HAP-1 (cell line): Measurements from ENCODE around the gene COMP.
"Not testable (repeated sequence)": the region's sequence is repeated elsewhere in the genome, so short reads cannot be mapped to it uniquely, and the experiment has no call there.

Experiments
- DNase-seq, 2 experiments: peaks; one replicate each; pipeline ENCODE4 v3.0.0-alpha.2; 2016 to 2020; ENCODE audit warnings: low spot score in 2 of 2
- H3K27me3 ChIP-seq: fragments of 250-450 bp; sonication (Bioruptor Pico); 2 replicates; pipeline ENCODE4 v1.5.1; 2020; ENCODE audit warnings: low read depth, mild to moderate bottlenecking, moderate library complexity
- H3K36me3 ChIP-seq: fragments of 250-450 bp; sonication (Bioruptor Pico); replicated peaks from 2 replicates; pipeline ENCODE4 v1.5.1; 2020; ENCODE audit warnings: mild to moderate bottlenecking
- H3K4me1 ChIP-seq: fragments of 250-450 bp; sonication (Bioruptor Pico); 2 replicates; pipeline ENCODE4 v1.5.1; 2020; ENCODE audit warnings: mild to moderate bottlenecking
- H3K4me3 ChIP-seq: fragments of 250-450 bp; sonication (Bioruptor Pico); 2 replicates; pipeline ENCODE4 v1.5.1; 2020; ENCODE audit warnings: mild to moderate bottlenecking, moderate library complexity
- H3K9me3 ChIP-seq: fragments of 250-450 bp; sonication (Bioruptor Pico); 2 replicates; pipeline ENCODE4 v1.5.1; 2020; ENCODE audit warnings: mild to moderate bottlenecking, moderate library complexity
- in situ Hi-C: fragments of 300-500 bp; cut with MboI; formaldehyde crosslinking; loops from 3 replicates; pipeline ENCODE4 v1.14.3; 2020; ENCODE audit warnings: low sequenced_read_pairs, inconsistent platforms, mixed read lengths

The COMP gene

GRCh38 chr19:18736415-18737336 is 54.4 kb downstream of the COMP start:
- DNase-seq = no peak
- Histone ChIP-seq H3K27me3 (no peaks in the 10 kb centered on the region), H3K36me3 (no peaks in the 10 kb centered on the region), H3K4me3 (no peak overlapping the region), H3K4me1 (no peaks in the 10 kb centered on the region; the same call in 1 of the 2 replicates), H3K9me3 (no peaks in the 10 kb centered on the region)
- in situ Hi-C loops = no loop called here

GRCh38 chr19:18735752-18736151 is 55.4 kb downstream of the COMP start:
- Histone ChIP-seq H3K4me1 (no peaks in the 10 kb centered on the region; the same call in 1 of the 2 replicates), H3K4me3 (no peak overlapping the region), H3K9me3 (no peaks in the 10 kb centered on the region), H3K36me3 (no peaks in the 10 kb centered on the region), H3K27me3 (no peaks in the 10 kb centered on the region)
- DNase-seq = no peak
- in situ Hi-C loops = no loop called here

- in situ Hi-C loops = no loop called here
- no peaks in the 10 kb centered on the region for H3K36me3 ChIP-seq
- no peaks in the 10 kb centered on the region for H3K9me3 ChIP-seq
- no peak for DNase-seq
- no peak overlapping the region for H3K4me3 ChIP-seq
- no peaks in the 10 kb centered on the region for H3K27me3 ChIP-seq
- no peaks in the 10 kb centered on the region; the same call in 1 of the 2 replicates for H3K4me1 ChIP-seq
Observed at GRCh38 chr19:18735324-18735723, 55.8 kb downstream of the COMP start.

GRCh38 chr19:18733762-18734332 is 57.3 kb downstream of the COMP start:
- H3K4me1 ChIP-seq, in situ Hi-C loops, H3K36me3 ChIP-seq, H3K9me3 ChIP-seq, H3K4me3 ChIP-seq, DNase-seq, H3K27me3 ChIP-seq: not testable (repeated sequence)

GRCh38 chr19:18733196-18733647 is 57.9 kb downstream of the COMP start:
- Histone ChIP-seq H3K36me3 (no peaks in the 10 kb centered on the region), H3K4me3 (no peak overlapping the region), H3K27me3 (no peaks in the 10 kb centered on the region), H3K4me1 (no peaks in the 10 kb centered on the region; the same call in 1 of the 2 replicates), H3K9me3 (no peaks in the 10 kb centered on the region)
- DNase-seq = no peak
- in situ Hi-C loops = no loop called here
